Measurements from ENCODE around the gene NDUFS1.
"Not testable (repeated sequence)": the region's sequence is repeated elsewhere in the genome, so short reads cannot be mapped to it uniquely, and the experiment has no call there.

Gene NDUFS1

DNA sequence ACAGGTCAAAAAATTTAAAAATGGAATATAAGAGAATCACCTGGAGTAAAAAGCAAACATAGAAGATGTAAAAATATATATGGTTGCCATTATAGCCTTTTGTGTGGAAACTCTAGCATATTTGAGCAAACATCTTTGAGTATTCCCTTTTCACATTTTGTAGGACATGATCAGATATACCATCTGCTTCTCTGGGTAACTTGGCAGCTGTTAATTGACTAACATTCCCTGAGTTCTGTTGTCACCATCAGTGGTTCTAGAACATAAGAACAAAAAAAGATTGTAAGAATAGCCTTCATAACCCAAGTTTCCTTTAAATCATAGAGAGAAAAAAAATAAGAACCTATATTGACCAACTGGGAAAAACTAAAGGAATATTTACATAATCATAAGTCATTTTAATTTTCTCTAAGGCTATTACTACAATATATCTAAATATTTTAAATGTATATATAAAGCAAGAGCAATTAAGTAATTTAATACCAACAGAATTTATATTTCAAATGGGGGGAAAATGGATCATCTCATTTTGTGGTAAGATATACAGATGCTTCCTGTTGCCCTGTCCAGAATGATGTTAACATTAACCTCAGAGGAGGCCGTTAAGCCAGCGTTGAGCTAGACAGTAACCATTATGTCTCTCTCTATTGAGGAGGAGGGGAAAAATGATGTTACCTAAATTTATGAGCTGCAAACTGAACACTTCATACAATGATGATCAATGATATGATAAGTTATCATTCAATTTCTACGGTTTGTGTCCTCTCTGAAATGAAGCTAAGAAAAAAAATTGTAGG, 63.5 kb downstream of the NDUFS1 start:
- DNase-seq = no peak

DNA sequence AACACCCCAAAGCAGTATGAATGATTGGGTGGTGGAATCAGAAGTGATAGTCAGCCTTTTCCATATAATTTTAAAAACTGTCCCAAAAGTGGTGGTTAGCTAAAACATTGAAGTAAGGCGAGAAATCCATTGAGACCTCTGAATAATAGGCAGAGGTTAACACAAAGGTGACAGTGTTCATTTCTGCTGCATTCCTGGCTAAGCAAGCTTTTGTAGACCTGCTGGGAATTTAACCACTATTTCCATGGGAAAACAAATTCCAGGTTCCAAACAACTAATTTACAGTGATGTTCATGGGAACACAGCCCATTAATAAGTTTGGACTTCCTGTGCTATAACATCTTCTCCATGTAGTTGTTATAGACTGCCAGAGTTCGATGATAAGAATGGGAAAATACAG, 66.9 kb downstream of the NDUFS1 start:
- no peak for DNase-seq

DNA sequence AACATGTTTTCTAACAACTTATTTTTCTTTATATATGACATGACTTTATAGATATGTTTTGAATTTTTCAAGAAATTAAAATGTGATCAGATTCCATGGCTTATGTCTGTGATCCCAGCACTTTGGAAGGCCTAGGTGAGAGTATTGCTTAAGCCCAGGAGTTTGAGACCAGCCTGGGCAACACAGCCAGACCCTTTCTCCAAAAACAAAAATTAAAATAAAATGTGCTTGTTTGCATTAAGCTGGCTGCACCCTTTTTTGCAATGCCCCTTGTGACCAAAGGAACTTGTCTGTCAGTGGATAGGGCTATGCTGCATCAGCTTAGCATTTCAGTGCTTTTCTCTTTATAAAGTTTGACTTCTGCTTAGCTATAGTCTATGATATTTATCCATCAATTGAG, 71.0 kb downstream of the NDUFS1 start:
- DNase-seq = no peak

DNA sequence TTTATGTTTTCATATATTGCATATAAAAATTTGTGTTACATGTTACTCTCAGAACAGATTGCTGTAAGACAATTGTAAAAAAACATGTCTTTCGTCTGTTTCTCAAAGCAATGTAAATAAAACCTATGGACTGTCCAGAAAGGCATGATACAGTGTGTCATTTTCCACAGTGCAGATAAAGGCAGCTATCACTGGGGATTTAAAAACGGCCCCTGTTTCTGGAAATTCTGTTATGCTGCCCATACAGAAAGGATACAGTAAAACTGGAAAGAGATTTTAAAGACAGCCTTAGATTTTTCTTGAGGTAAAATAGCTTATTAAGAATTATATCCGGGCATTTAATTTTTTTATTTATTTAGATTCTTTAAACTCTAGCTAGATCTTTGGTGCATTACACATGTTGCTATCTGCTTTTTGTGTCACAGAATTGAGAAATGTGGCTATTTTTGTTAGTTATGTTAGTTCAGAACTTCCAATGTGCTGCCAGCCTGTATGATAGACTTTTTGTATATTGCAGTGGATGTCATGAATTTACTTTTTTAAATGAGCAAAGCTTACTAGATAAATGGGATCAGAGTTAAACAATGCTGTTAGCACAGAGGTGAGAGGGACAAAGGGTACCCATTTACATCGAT, 72.4 kb downstream of the NDUFS1 start:
- DNase-seq = peak; percentile 30

DNA sequence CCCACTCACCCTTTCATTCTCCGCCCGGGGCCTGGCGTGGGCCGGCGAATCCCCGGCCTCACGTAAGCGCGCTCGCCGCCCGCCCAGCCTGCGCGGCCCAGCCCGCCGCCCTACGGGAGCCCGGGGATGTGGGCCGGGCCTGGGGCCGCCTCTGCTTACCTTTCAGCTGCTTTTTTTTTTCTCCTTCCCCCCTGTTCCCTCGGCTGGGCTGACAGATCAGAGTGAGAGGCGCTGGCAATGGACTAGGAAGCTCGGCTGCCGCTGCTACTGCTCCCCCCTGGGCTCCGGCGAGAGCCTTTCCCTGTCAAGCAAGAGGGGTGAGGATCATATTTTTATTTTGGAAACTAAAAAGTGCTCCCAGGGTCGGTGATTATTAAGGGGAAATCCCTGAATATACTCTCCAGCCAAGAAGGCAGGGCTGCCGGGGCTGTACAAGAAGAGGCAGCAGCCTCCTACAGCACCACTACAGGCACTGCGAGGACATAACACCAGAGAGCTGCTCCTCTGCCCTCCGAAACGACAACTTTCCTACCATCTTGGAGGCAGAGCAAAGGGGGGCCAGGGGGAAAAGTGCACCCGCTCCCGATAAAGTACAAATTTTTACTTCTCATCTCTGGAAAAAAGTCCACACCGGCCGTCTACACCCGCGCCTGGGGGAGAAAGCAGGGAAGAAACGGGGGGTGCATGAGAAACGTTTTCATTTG, 73.3 kb downstream of the NDUFS1 start, which contains the start of gene INO80D:
Gene INO80D (minus strand): TSS at position 433 of the 704 bp plus-strand sequence. CDS start 23,158 bp downstream, outside the sequence.
- peak; percentile 85 for DNase-seq

DNA sequence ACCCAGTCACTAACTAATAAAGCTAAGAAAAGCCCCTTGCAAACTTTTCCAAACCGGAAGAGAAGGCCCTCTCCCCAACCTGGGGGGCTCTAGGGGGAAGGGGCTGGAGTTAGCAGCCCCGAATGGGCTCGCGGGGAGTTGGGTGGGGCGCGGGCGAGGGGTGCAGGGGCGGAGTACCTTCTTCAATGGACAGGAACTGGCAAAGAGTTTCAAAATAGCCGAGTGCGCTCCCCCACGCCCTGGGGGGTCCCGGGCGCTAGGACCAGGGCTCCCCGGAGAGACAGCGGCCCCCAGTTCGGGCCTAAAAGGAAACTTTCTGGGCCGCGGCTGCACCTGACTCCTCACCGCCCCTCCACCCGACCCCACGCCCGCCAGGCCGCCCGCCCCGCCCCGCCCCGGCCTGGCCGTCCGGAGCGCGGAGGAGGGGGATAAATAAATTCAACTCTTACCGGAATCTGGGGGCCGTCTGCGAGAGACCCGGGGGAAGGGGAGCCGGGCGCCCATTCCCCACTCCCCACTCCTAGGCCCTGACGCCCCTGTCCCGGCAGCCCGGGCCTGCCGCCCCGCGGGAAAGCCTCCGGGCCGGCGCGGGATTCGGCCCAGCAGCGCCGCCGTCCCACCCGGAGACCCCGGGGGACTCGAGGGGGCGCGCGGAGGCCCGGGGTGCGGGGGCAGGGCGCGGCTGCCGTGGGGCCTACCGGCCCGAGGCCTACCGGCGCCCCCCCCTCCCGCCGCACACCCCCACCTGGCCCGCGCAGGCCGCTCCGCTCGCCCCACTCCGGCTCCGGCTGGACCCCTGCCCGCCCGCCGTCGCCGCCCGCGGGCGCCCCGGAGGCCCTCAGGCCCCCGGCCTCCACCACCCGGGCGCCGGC, 74.1 kb downstream of the NDUFS1 start:
- DNase-seq = peak; percentile 51

DNA sequence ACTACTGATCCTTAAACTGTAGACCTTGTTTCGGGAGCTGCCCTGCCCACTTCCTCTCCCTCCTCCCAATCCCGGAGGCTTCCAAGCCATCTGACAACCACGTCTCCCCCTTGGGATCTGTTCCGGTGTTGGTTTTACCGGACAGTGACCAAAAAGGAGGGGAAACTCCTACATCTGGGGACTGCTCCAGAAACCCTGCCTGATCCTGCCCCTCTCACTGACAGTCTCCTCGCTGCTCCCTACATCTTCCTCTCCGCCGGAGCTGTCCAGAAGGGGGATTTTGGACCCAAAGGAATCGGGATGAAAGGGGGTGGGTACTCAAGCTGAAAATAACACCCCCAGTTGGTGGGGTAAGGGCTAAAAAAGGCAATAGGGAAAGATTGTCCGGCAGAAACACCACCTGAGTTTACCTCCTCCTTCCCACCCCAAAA, 74.8 kb downstream of the NDUFS1 start:
- peak; percentile 51 for DNase-seq

DNA sequence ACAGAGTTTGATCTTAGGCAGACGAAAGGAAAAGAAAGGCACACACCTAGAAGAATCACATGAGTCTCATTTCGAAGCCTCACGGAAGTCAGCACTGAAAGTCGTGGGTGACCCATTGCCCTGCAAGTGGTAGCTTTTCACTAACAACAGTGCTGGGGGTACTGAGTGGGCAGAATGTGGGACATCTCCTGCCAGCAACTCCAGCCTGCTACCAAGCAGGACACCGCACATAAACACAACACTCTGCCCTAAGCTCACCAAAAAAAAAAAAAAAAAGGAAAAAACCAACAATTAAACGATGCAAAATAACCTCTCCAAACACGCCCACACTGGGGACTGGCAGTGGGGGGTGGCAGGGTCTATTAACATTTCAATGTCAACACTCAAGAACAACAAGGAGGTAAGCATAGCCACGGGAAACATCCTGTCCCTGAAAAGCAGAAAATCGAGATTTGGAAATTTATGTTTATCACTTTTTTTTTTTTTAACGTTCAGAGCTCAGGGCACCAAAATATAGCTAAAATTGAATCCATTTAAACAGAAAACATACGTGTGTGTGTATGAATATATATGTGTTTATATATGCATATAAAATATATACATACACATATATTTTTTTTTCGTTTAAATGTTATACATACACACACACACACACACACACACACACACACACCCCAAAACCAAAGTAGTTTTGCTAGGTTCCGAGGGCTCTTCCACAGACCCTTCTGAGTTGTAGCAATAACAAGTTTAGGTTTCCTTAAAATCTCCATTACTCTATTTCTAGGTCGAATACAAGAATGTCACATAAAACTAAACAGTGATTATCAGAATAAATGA, 75.4 kb downstream of the NDUFS1 start:
- DNase-seq = no peak

DNA sequence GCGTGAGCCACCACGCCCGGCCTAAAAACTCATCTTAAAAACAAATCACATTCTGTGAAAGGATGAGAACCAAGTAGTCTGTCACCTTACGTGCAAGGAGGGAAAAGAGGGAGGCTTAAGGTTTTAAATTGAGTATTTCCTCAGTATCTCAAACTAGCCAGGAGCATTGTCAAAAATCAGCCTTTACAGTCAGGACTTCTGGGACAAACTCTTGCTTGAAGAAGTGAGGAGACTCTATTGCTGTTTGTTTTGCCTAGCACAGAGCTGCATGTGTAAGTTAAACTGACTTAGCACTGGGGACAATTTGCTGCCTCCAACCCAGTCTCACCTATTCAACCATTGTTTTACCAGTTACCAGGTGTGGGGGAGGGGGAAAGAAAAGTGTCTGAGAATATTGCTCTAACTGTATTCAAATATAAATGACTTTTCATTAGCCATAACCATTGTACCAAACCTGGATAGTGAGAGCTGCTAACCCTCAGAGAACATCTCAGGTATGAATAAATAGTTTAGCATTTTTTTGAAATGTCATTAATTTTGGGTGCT, 76.9 kb downstream of the NDUFS1 start:
- no peak for DNase-seq

DNA sequence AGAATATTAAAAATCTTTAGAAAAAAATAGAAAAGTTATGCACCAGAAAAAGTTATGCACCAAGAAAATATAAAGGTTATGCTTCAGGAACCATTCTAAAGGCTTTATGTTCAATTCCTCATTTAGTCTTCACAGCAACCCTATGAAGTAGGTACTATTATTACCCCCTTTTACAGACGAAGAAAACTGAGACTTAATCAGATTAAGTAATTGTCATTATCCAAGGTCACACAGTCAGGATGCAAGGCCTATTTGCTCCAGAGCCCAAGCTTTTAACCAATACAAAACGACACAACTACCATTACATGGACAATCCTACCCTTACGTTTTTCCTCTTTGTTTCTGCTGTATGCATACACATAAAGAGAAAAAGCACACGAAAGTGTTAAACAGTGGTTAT, 78.3 kb downstream of the NDUFS1 start:
- no peak for DNase-seq

DNA sequence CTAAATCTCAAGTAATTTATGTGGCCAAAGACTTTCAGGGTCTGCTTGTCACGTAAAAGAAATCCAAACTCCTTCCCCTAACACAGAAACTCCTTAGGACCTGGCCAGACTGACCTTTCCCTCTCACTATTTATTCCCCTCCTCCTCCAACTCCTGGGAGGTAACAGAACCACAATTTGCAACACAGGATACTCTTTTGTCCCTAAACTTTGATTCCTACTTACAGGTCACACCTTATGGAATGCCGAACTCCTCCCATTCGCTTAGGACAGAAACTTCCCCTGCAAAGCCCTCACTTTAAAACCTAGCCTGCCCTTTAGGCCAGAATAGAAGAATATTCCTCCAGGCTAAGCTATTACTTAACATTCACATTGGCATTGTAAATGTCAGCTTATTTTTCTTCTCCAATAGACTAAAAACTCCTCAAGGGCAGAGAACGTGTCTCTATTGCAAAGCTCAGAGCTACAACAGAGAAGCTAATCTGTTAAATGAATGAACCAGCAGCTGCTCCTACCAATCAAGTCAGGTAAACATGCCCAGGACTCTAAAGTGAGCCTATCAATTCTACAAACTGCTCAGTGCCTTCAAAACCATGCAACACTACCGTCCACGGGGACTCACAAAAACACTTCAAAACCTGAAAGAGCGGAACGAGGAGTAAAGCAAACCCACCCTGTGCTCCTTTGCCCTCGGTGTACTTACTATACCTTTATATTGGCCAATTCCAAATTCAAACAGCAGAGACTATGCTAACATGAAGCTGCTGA, 79.4 kb downstream of the NDUFS1 start:
- no peak for DNase-seq

DNA sequence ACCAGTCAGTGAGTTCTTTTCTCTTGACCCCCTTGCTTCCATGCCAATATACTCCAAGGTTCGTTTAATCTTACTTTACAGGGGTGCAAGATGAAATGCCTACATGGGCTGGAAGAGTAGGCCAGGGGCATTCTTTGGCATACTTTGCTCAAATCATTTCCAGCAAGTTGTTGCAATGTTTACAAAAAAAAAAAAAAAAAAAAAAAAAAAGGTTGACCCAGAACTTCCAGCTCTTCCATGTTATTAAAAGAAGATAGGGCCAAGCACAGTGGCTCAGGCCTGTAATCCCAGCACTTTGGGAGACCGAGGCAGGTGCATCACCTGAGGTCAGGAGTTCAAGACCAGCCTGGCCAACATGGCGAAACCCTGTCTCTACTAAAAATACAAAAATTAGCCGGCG, 81.4 kb downstream of the NDUFS1 start:
- not testable (repeated sequence) for DNase-seq

DNA sequence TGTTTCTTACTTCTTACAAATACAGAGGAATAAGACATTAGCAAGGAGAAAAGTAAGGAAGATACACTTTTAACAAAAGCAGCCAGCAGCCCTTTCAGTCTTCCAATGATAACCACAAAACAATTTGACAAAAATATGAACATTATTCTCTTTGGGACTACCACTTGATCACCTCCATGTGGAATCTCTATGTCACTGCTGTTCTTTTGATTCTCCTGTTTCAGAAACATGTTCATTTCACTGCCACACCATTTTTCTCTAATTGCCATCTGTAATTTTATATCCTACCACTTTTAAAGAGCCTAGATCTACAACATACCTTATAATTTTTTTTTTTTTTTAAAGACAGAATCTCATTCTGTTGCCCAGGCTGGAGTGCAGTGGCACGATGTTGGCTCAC, 84.1 kb downstream of the NDUFS1 start:
- no peak for DNase-seq

DNA sequence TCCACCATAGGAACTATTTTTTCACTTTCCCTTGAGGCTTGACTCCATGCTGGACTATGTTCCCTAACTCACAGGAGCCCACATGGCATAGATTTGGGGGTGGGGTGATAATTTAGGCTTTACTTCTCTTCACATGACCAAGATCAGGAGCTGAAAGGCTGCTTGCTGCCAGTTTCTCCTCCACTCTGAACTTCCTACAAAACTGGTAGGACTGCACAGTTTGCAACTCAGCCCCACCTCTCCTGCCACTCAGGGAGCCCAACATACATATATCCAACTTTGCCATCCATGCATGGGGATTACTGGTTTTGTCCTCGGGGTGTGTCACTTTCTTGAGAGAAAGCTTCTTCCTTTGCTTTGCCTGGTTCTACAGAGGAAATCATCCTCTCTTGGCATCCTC, 87.4 kb downstream of the NDUFS1 start:
- no peak for DNase-seq

DNA sequence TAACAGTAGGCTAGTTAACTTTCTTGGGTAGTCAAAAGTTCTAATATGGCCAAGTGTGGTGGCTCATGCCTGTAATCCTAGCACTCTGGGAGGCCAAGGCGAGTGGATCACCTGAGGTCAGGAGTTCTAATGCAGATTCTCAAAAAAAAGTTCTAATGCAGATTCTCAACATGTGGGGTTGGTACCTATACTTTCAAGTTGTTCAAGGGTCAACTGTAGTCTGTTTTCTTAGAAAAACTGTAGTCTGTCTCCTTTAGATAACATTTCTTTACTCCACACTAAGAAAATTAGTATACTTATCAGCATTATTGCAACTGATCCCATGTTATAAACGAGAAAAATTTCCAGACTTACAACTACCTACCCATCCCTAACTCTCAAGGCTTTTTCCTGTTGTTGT, 89.8 kb downstream of the NDUFS1 start:
- DNase-seq = no peak

DNA sequence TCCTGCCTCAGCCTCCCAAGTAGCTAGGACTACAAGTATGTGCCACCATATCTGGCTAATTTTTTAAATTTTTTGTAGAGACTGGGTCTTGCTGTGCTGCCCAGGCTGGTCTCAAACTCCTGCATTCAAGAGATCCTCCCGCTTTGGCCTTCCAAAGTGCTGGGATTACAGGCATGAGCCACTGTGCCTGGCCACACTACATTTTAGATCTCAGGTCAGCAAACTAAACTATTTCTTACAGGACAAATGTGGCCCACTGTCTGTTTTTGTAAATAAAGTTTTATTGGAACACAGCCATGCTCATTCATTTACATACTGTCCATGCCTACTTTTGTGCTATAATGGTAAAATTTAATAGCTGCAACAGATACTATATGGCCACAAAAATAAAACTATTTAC, 91.0 kb downstream of the NDUFS1 start:
- no peak for DNase-seq

Data from midbrain (tissue), 1 donor.